ENCODE results near the gene NRIP3. TPM values are rescaled to one million over a fixed set of nuclear protein-coding genes. Genes with fewer than 3 reads are reported as not detected.

Gene NRIP3
- total RNA-seq, 1 donor from 2014 or later, result not detected

GRCh38 chr11:9038541-9038940, 34.7 kb upstream of the NRIP3 start:
- intact Hi-C loops (cut with micrococcal nuclease), result no loop called here
- ChIA-PET CTCF (no interaction called here), POLR2A (no interaction called here)
- Mint-ChIP-seq H3K4me1 (no peaks in the 10 kb centered on the region), H3K4me3 (no peak overlapping the region), H3K36me3 (ENCODE audit: low read depth) (no peaks in the 10 kb centered on the region), H3K9me3 (no peaks in the 10 kb centered on the region), H3K27me3 (peaks cover 2% of the 10 kb centered on the region), H3K27ac (no peak overlapping the region)
- TF ChIP-seq CTCF (IDR thresholded peaks at IDR 0.05), result no peak
- no peak for DNase-seq
- ATAC-seq (ENCODE audit: low read depth), result no peak

- Mint-ChIP-seq H3K4me3 (no peak overlapping the region), H3K27me3 (peaks cover 2% of the 10 kb centered on the region), H3K9me3 (no peaks in the 10 kb centered on the region), H3K4me1 (no peaks in the 10 kb centered on the region), H3K36me3 (ENCODE audit: low read depth) (no peaks in the 10 kb centered on the region), H3K27ac (no peak overlapping the region)
- ChIA-PET CTCF (no interaction called here), POLR2A (no interaction called here)
- ATAC-seq (ENCODE audit: low read depth) (no peak), DNase-seq (no peak)
- intact Hi-C loops (cut with micrococcal nuclease), result no loop called here
- no peak for TF ChIP-seq CTCF (IDR thresholded peaks at IDR 0.05)
Observed at GRCh38 chr11:9037963-9038362, 34.2 kb upstream of the NRIP3 start.

- intact Hi-C loops (cut with micrococcal nuclease), result no loop called here
- Mint-ChIP-seq H3K27me3 (peaks cover 2% of the 10 kb centered on the region), H3K27ac (no peak overlapping the region), H3K4me3 (no peak overlapping the region), H3K4me1 (no peaks in the 10 kb centered on the region), H3K36me3 (ENCODE audit: low read depth) (no peaks in the 10 kb centered on the region), H3K9me3 (no peaks in the 10 kb centered on the region)
- ATAC-seq (ENCODE audit: low read depth), result no peak
- ChIA-PET CTCF (interaction anchor here (1.5 kb wide), 1 partner anchor 18 kb away, joined by 4 read pairs; no protein-coding TSS in a partner anchor), POLR2A (no interaction called here)
- no peak for TF ChIP-seq CTCF (IDR thresholded peaks at IDR 0.05)
- no peak for DNase-seq
Observed at GRCh38 chr11:9037046-9037780, 33.4 kb upstream of the NRIP3 start.

- ATAC-seq (ENCODE audit: low read depth) (no peak), DNase-seq (no peak)
- no peak overlapping the region for H3K4me3 Mint-ChIP-seq
- H3K4me1 Mint-ChIP-seq, result no peaks in the 10 kb centered on the region
- no peaks in the 10 kb centered on the region for H3K27me3 Mint-ChIP-seq
- no peak for TF ChIP-seq CTCF (IDR thresholded peaks at IDR 0.05)
- no peak overlapping the region for H3K27ac Mint-ChIP-seq
- CTCF ChIA-PET, result no interaction called here
- intact Hi-C loops (cut with micrococcal nuclease), result no loop called here
- no peaks in the 10 kb centered on the region for H3K36me3 Mint-ChIP-seq (ENCODE audit: low read depth)
- POLR2A ChIA-PET, result no interaction called here
- H3K9me3 Mint-ChIP-seq, result no peaks in the 10 kb centered on the region
Observed at GRCh38 chr11:9030601-9031000, 26.8 kb upstream of the NRIP3 start.

- Mint-ChIP-seq H3K4me3 (no peak overlapping the region), H3K4me1 (no peaks in the 10 kb centered on the region), H3K36me3 (ENCODE audit: low read depth) (no peaks in the 10 kb centered on the region), H3K27me3 (no peaks in the 10 kb centered on the region), H3K9me3 (no peaks in the 10 kb centered on the region), H3K27ac (no peak overlapping the region)
- intact Hi-C loops (cut with micrococcal nuclease), result no loop called here
- ATAC-seq (ENCODE audit: low read depth) (no peak), DNase-seq (no peak)
- ChIA-PET POLR2A (no interaction called here), CTCF (no interaction called here)
- TF ChIP-seq CTCF (IDR thresholded peaks at IDR 0.05), result no peak
Observed at GRCh38 chr11:9029422-9029821, 25.6 kb upstream of the NRIP3 start.
